T1000 (cell line): ENCODE measurements around the gene ZNF319.
"Not testable (repeated sequence)": the region's sequence is repeated elsewhere in the genome, so short reads cannot be mapped to it uniquely, and the experiment has no call there.

Experiments
- DNase-seq: peaks from one replicate; lab custom pipeline; 2025; ENCODE audit warnings: mixed read lengths; lab: John Stamatoyannopoulos, UW

Gene ZNF319

DNA sequence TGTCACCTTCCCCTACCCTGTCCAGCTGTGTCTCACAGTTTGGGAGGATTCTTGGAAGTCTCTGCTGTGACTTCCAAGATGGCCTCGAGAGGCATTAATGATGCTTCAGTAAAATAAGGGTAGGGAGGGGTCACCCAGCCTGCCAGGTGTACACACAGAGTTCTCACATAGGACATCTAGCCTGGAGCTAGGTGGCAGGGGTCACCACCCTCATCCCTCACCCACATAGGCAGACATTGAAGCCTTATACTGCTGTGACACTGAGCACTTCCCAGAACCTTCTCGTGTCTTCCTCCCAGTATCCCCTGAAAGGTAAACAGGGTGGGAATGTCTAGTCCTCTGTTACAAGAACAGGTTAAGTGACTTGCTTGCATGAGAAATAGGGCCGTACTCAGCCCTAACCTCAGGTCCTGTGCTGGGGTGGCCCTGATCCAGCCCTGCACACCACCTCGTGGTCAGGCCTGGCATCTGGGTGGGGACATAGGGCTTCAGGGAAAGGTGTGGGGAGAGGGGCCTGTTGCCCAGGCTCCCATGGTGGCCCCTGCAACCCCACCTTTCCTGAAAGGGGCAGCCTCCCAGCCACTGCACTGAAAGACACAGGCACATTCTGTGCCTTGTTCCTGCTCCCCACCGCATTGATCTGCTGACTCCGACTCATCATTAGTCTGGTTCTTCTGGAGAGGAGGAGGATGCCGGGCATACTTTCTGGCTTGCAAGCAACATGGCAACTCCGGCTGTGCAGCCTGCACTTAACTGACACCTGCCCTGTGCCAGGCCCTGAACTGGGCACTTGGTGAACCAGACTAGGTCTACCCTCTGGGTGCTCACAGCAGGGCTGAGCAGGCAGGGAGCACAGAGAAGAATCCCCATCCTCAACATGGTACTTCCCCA is 21.4 kb upstream of the ZNF319 start:
- DNase-seq, result no peak

DNA sequence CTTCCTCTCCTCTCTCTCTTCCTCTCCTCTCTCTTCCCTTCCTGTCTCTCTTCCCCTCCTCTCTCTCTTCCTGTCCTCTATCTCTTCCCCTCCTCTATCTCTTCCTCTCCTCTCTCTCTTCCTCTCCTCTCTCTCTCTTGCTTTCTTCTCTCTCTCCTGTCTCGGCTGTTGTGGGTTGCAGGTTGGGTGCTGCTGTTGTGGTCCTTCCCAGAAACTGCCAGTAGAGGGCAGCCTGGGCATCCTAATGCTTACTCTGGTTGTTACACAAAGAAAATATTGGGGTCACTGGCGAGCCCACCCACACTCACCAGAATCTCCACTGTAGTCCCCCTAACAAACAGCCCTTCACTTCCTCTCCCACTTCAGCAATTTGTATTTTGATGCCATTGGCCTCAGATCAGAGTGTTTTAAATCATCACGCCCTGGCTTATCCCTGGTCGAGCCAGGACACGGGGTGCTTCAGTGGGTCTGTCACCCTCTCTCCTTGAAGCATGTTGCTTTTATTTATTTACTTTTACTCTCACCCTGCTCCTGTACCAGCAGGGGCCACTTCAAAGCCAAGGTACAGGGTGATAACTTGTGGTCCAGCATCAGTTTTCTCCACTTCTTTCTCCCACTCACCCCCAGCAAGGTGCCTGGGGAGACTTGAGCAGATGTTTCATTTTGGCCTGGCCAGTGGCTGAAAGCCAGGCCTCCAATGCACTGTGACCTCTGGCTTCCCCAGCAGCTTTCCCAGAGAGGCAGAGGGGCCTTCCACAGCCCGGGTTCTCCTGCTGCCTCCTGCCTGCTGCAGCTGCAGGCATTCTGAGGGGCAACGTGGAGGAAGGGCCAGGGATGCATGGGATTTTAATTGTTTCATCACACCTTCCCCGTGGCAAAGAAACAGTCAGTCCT is 20.4 kb upstream of the ZNF319 start:
- no peak for DNase-seq

DNA sequence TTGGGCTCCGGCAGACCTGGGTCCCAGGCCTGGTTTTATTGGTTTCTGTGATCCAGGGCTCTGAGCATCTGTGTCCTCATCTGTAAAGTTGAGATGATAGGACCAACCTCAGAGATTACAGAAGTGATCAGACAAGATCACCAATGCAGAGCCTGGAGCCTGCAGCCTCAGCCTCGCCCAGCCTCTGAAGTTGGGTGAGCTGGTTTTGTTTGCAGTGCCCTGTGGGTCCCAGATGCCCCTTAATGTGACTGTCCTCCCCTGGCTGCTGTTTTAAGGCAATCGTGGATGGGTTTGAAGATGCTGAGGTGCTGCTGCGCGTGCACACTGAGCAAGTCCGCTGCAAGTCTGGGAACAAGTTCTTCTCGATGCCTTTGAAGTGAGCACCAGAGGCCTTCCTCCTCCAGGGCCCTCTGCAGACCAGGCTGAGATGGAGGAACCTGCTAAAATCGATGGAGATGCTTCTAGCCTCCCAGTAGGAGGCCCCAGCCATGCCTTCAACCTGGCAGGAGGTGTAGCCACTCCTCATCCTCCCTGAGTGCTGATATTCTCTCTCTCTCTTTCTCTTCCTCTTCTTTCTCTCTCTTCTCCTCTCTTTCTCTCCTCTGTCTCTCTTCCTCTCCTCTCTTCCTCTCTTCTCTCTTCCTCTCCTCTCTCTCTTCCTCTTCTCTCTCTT is 19.5 kb upstream of the ZNF319 start:
- DNase-seq, result no peak

DNA sequence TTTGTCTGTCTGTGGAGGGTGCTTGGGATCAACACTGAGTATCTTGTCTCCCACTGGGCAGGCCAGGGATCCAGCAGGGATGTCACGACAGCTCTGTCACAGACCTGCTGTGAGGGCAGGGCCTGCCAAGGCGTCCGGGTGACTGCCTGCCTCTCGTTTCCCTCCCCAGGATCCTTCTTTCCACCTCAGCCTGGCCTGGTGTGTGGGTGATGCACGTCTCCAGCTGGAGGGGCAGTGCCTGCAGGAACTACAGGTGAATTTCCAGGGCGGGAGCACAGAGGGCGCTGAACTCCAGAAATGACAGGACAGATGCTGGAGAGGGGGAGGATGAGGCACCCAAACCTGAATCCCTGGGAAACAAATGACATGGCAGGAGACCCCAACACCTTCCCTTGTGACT is 18.3 kb upstream of the ZNF319 start:
- DNase-seq, result no peak

DNA sequence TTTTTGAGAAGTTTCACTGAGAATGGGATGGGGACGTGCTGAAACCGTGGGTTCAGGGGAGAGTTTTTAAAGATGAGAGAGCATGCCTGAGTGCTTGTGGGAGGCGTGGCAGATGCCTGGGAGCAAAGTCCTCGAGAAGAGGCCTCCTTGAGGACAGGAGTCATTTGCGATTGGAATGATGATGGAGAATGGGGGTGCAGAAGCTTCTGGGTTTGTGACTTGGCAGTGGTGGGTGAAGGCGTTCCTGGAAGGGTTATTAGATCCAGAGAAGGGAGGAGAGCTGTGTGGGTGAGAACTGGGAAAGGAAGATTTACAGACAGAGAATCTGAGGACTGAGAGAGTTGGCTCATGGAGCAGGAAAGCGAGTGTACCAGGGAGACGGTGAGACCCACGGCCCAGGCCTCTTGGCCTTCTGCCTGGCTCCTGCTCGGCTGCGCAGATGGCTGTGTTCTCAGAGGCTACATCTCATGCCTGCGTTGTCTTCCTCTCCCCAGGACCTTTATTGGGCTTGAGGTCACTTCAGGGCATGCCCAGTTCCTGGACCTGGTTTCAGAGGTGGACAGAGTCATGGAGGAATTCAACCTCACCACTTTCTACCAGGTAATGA is 16.5 kb upstream of the ZNF319 start:
- DNase-seq, result no peak

DNA sequence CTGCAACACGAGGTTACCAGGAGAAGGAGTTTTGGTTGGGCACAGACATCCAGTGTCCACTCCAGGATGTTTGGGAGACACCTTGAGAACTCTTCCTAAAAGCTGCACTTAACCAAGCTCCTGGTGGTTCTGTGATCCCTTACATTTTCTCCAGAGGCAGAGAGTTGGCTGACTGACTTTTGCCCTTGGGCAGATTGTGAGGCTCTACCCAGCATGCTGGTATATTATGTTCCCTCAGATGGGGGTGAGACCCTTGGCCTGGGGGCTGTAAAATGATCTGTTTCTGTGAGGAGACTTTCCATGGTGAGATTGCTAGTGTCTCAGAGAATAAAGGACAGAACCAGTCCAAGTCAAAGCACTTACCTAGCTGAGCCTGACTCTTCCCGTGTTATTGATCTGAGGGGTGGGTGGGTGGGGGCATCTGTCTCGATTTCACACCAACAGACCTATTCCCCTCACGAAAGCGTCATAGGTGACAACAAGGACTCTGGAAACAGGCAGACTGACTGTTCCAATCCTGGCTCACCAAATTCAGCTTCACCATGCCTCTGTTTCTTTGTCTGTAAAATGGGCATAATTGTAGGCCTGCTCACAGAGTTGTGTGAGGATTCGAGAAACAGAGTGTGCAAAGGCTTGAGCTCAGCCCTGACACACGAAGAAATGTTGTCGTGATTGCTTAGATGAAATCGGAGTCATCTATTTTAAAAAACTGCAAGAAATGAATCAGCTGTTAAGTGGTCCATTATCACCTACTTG is 12.9 kb upstream of the ZNF319 start:
- DNase-seq, result no peak

DNA sequence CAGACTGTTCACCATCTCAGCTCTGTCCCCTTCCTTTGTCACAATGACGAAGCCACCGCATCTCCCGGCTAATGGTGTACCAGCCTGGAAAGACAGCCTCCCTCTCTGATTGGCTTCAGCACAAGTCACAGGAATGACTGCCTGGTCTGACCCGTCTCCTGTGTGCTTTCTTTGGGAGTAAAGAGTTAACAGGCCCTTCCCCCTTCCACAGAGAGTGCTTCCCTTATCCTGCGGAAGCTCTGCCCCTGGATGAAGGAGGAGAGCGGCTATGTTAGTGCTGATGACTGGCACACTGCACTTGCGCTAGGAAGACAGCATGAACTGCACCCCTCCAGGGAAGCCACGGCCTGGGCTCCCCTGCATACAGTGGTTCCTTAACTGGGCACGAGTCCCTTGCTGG is 12.0 kb upstream of the ZNF319 start:
- no peak for DNase-seq

DNA sequence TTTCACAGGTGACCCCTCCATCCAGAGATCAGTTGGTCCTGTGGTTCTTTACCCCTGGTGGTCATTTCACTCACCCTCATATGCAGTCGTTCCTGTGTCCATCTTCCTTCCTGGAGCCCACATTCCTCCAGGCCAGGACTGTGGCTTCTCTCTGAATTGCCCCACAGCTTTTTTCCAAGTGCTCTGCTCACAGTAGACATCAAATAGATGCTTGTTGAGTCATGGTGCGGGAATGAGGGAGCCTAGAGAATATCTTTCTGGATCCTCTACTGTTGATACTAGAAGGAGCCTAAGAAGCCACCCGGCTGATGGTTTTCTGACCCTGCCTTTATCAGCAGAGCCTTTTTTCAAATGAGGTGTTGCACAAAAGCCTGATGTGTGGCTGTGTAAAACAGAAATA is 11.2 kb upstream of the ZNF319 start:
- DNase-seq, result no peak

DNA sequence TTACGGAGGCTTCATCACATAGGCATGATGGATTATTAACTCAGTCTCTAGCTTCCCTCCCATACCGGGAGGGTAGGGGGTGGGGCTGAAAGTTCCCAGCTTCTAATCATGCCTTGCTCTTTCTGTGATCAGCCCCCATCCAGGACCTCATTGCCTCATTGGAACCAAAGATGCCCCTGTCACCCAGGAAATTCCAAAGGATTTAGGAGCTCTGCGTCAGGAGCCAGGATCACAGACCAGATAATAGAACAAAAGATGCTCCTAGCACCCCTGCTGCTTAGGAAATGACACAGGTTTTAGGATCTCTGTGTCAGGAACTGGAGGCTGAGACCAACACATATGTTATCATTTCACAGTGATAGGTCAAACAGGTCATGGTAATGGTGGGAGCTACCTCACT is 10.4 kb upstream of the ZNF319 start:
- no peak for DNase-seq

DNA sequence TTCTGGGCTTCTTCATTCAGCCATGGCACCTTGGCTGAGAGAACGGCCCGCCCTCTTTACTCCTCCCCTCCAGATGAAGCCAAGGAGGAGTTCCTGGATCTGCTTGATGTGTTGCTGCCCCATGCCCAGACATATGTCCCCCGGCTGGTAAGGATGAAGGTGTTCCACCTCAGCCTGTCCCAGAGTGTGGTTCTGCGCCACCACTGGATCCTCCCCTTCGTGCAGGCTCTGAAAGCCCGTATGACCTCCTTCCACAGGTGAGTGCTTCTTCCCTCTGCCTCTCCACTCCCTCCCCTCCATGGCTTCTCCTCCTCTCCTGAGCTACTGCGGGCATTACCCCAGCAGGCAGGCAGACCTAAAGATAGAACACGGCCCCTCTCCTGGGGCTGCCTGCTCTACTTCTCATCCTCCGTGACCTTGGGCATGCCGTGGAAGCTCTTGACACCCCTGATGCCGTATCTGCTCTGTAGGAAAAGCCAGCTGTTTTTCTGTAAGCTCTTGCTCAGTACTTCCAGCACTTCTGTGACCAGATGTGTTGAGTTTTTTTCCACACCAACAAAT is 9.5 kb upstream of the ZNF319 start:
- no peak for DNase-seq

DNA sequence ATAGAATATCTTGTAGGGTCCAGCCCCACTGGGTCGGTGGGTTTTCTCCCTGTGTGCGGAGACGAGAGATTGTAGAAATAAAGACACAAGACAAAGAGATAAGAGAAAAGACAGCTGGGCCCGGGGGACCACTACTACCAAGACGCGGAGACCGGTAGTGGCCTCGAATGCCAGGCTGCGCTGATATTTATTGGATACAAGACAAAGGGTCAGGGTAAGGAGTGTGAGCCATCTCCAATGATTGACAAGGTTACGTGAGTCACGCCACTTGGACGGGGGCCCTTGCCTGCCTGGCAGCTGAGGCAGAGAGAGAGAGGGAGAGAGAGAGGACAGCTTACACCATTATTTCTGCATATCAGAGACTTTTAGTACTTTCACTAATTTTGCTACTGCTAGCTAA is 4.3 kb upstream of the ZNF319 start:
- not testable (repeated sequence) for DNase-seq

DNA sequence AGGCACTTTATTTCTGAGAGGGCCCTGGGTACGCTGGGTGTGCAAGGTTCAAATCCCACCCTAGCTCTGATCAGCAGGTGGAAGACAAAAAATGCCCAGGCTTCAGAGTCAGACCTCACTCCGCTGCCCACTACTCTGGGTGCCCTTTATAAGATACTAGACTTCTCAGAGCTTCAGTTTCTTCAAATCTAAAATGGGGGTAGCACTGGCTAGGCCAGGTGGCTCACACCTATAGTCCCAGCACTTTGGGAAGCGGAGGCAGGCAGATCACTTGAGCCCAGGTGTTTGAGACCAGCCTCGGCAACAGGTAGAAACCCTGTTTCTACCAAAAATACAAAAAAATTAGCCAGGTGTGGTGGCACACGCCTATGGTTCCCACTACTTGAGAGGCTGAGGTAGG is 2.5 kb upstream of the ZNF319 start:
- DNase-seq, result no peak

DNA sequence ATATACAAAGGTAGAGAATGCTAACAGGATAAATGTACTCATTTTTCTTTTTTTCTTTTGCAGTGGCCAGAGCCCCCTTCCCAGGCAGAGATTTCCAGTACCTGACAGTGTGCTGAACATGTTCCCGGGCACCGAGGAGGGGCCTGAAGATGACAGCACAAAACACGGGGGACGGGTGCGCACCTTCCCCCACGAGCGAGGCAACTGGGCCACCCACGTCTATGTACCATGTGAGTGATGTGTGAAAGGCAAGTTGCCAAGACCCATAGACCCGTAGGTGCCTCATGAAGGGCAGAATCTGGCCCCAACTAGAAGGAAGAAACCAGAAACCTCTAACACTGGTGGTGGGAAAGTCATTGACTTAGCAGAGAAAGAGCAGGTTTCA is 1.9 kb upstream of the ZNF319 start:
- no peak for DNase-seq

DNA sequence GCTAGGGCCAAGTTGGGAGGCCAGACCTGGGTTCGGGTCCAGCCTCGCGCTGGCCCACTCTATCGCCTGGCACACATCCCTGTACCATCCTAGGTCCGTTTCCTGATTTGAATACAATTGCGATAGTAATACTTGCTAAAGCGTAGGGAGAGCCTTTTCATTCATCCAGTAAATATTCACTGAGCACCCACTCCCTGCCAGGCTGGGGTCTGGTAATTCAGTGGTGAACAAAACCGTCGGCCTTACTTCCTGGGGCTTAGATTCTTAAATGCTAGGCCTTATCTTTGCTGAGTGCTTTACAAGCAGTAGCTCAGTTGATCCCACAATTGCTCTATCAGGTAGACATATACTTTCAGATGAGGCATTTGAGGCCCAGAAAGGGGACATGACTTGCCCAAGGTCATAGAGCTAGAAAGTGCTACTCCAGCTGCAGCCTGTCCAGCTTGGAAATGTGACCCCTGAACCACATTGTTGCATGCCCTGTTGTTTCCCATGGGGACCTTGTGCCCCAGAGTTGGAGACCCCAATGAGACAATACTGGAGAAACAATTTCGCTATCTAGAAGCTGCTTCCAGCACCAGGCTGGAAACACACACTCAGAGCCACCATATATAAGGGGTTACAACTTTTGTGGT is 1.4 kb upstream of the ZNF319 start:
- DNase-seq, result no peak

DNA sequence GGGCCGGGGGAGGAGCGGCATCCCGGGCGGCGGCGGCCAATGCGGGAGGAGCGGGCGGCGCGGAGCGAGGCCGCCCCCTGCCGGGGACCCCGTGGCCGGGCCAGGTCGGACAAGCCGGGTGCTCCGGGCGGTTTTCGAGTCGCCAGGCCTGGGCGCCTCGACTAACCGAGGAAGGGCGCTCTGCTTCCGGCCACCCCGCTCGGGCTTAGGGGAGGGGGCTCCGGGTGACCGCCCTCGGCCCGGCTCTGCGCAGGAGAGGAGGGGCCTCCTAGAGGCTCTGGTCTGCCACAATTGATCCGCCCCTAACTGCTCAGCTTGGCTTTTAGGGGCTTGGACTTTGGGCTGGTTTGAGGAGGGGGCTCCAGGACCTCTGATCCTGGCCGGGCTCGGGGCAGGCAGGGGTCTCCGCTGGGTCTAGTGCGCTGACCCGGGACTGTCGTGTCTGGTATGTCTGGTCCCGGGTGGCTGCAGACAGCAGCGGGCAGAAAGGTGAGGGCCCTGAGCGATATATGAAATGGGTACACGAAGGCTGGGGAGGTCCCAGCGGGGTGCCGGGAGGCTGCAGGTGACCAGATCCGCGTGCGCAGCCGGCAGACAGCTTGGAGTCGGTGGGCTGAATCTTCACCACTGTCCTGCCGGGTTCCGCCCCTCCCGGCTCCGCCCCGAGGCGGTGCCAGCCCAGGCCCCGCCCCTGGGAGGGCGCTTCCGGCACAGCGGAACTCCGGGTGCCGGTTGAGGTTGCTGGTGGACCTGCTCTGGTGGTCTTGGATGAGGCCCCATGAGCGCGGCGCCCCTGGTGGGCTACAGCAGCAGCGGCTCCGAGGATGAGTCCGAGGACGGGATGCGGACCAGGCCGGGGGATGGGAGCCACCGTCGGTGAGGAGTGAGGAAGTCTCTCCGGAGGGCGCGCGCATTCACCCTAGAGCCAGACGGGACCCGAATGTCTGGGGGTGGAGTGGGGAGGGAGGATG is 519 bp upstream of the ZNF319 start, which contains the start of gene USB1:
Gene USB1 (plus strand): TSS at position 702 of the 971 bp plus-strand sequence. CDS start 77 bp downstream, at position 779.
- DNase-seq, result peak; percentile 69

DNA sequence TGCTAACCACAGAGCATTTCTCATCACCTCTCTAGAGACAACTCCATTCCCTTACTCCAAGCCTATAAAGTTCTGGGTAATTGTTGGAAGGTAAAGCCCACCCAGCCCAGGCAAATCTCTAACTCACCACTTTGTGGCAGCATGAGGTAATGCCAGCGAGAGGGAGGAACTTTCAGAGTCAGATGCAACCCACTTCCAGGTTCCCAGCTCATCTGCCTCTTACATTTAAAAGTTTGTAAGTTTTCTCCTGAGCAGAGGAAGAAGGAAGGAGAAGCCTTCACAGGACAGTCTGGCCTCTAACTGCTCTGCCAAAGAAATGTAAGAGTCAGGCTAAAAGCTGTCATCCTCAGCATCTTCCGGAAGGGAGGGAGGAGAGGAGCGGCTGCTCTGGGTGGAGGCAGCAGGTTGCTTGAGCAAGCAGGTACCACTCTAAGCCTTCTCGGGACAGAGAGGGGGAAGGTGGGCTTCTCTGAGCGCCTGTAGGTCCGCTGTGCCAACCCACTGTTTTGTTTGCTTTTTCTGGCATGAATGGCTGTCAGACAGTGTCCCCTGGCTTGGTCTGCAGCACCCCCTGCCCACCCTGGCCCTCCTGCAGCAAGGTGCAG is 1.0 kb downstream of the ZNF319 start:
- no peak for DNase-seq

DNA sequence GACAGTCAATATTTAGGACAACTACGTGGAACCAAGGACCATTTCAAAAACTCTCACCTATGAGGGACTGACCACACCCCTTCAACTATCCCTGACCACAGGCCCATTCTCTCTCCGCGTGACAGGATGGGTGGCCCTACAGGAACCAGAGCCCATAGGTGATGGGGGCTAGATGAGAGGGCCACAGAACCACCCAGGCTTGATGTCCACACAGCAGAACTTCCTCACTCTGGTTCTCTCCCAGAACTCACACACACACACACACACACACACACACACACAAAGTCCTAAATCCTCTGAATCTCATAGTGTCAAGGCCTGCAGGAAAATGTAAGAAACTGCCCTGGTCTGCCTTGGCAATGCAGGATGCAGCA is 1.5 kb downstream of the ZNF319 start:
- no peak for DNase-seq

DNA sequence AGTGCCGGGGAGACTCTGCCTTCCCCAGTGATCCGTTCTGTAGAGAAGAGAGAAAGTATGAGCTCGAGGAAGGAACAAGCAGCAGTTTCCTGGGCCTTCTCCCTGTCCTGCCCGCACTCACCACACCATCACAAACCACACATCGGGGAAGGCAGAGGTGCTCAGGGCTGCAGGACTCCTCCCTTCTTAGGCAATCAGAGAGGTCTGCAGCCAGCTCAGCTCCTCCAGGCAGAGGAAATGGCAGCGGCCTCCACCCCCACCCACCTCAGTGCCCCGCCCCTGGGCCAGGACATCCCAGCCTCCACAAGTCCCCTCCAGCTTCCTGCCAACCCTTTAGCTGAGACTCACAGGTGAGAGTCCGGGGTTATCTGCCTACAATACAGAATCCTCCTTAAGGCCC is 2.0 kb downstream of the ZNF319 start:
- no peak for DNase-seq
